Body of pancreas (tissue), 4 donors: Measurements from ENCODE around the gene SERPINF2.

ENCODE experiments used
- POLR2A ChIP-seq, 3 donors: fragments of 450-650 bp; IDR thresholded peaks; one replicate each; pipeline ENCODE4 v1.6.1; 2016; ENCODE audit warnings: antibody characterized with exemption in 3 of 3, mild to moderate bottlenecking in 2 of 3
- TF ChIP-seq, protein P1 (sequence below), 7 experiments: fragments of 450-650 bp in 4 of 7; fragments of 200-600 bp in 3 of 7; sonication (generic) in 3 of 7; IDR thresholded peaks; one replicate each; pipeline ENCODE4 v1.5.1; 2016 to 2019; ENCODE audit warnings: antibody characterized with exemption in 7 of 7

- TF ChIP-seq, protein P1, sequence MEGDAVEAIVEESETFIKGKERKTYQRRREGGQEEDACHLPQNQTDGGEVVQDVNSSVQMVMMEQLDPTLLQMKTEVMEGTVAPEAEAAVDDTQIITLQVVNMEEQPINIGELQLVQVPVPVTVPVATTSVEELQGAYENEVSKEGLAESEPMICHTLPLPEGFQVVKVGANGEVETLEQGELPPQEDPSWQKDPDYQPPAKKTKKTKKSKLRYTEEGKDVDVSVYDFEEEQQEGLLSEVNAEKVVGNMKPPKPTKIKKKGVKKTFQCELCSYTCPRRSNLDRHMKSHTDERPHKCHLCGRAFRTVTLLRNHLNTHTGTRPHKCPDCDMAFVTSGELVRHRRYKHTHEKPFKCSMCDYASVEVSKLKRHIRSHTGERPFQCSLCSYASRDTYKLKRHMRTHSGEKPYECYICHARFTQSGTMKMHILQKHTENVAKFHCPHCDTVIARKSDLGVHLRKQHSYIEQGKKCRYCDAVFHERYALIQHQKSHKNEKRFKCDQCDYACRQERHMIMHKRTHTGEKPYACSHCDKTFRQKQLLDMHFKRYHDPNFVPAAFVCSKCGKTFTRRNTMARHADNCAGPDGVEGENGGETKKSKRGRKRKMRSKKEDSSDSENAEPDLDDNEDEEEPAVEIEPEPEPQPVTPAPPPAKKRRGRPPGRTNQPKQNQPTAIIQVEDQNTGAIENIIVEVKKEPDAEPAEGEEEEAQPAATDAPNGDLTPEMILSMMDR (IDR thresholded peaks at IDR 0.05): no peak
- TF ChIP-seq POLR2A (IDR thresholded peaks at IDR 0.05): no peak
Observed at GRCh38 chr17:1735834-1736347, 6.8 kb upstream of the SERPINF2 start.
